ENCODE measurements around the gene RBFA.

GRCh38 chr18:80074183-80074582 is 39.9 kb downstream of the RBFA start:
- no peak for TF ChIP-seq POLR2A (IDR thresholded peaks at IDR 0.05)
- no peak for TF ChIP-seq CTCF (IDR thresholded peaks at IDR 0.05)
- no peak for TF ChIP-seq EP300 (IDR thresholded peaks at IDR 0.05)

Measured in stomach (tissue), 4 donors.